ENCODE measurements around the gene ZNF599.

- TF ChIP-seq CTCF (IDR thresholded peaks at IDR 0.05) = no peak
- TF ChIP-seq POLR2A (IDR thresholded peaks at IDR 0.05) = no peak
These were observed 47.6 kb downstream of the ZNF599 start for GRCh38 chr19:34725400-34725799.
